Lower leg skin (tissue), 3 donors: Measurements from ENCODE around the gene RMC1.

Experiments used
- POLR2A ChIP-seq, 2 donors: fragments of 450-650 bp; IDR thresholded peaks; one replicate each; pipeline ENCODE4 v1.6.1; 2016 to 2017; ENCODE audit warnings: antibody characterized with exemption in 2 of 2, mild to moderate bottlenecking in 1 of 2, moderate library complexity in 1 of 2
- TF ChIP-seq, protein P1 (sequence below), 3 donors: fragments of 450-650 bp; IDR thresholded peaks; one replicate each; pipeline ENCODE4 v1.5.1; 2016; ENCODE audit warnings: antibody characterized with exemption in 3 of 3, mild to moderate bottlenecking in 3 of 3, moderate library complexity in 2 of 3

DNA sequence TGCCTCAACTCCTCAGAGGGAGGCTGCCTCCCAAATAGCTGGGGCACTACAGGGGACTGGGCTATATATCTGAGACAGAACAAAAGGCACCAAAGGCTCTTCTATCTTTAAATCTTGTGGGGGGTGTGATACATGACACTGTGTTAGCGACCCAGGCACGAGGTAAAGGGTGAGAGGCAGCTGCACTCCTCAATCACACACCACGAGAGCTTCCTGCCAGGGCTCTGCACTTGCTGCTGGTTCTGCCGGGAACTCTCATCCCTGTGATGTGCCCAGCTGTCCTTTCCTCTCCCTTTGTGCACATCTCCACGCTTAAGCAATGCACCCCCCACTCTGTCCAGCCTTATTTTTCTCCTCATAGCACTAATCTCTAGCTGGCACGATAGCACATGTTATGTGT, 50.6 kb downstream of the RMC1 start:
- no peak for TF ChIP-seq POLR2A (IDR thresholded peaks at IDR 0.05)
- TF ChIP-seq, protein P1, sequence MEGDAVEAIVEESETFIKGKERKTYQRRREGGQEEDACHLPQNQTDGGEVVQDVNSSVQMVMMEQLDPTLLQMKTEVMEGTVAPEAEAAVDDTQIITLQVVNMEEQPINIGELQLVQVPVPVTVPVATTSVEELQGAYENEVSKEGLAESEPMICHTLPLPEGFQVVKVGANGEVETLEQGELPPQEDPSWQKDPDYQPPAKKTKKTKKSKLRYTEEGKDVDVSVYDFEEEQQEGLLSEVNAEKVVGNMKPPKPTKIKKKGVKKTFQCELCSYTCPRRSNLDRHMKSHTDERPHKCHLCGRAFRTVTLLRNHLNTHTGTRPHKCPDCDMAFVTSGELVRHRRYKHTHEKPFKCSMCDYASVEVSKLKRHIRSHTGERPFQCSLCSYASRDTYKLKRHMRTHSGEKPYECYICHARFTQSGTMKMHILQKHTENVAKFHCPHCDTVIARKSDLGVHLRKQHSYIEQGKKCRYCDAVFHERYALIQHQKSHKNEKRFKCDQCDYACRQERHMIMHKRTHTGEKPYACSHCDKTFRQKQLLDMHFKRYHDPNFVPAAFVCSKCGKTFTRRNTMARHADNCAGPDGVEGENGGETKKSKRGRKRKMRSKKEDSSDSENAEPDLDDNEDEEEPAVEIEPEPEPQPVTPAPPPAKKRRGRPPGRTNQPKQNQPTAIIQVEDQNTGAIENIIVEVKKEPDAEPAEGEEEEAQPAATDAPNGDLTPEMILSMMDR (IDR thresholded peaks at IDR 0.05) = no peak
